ENCODE data around the gene CLCNKB.

CLCNKB gene

GRCh38 chr1:16014509-16015482 is 28.8 kb upstream of the CLCNKB start:
- Histone ChIP-seq H3K27ac (ENCODE audit: insufficient read depth, low read length, poor library complexity, severe bottlenecking) (no peak overlapping the region), H3K4me3 (ENCODE audit: insufficient read depth, low read depth, low read length, poor library complexity, severe bottlenecking) (no peak overlapping the region), H3K4me1 (ENCODE audit: control insufficient read depth, insufficient read depth, low read length, poor library complexity, severe bottlenecking) (peaks cover 6% of the 10 kb centered on the region), H3K9me3 (ENCODE audit: control insufficient read depth, low read length) (no peaks in the 10 kb centered on the region), H3K36me3 (ENCODE audit: control insufficient read depth, insufficient read depth, low read length) (no peaks in the 10 kb centered on the region), H3K27me3 (replicated peaks; ENCODE audit: control insufficient read depth, insufficient read depth, low read length, poor library complexity, severe bottlenecking) (peaks cover 7% of the 10 kb centered on the region)
- no peak for DNase-seq

GRCh38 chr1:16015491-16015890 is 28.1 kb upstream of the CLCNKB start:
- Histone ChIP-seq H3K27me3 (replicated peaks; ENCODE audit: control insufficient read depth, insufficient read depth, low read length, poor library complexity, severe bottlenecking) (peaks cover 7% of the 10 kb centered on the region), H3K36me3 (ENCODE audit: control insufficient read depth, insufficient read depth, low read length) (no peaks in the 10 kb centered on the region), H3K4me3 (ENCODE audit: insufficient read depth, low read depth, low read length, poor library complexity, severe bottlenecking) (no peak overlapping the region), H3K9me3 (ENCODE audit: control insufficient read depth, low read length) (no peaks in the 10 kb centered on the region), H3K4me1 (ENCODE audit: control insufficient read depth, insufficient read depth, low read length, poor library complexity, severe bottlenecking) (peaks cover 6% of the 10 kb centered on the region), H3K27ac (ENCODE audit: insufficient read depth, low read length, poor library complexity, severe bottlenecking) (no peak overlapping the region)
- DNase-seq, result no peak

- H3K4me3 ChIP-seq (ENCODE audit: insufficient read depth, low read depth, low read length, poor library complexity, severe bottlenecking), result no peak overlapping the region
- H3K4me1 ChIP-seq (ENCODE audit: control insufficient read depth, insufficient read depth, low read length, poor library complexity, severe bottlenecking), result peaks cover 6% of the 10 kb centered on the region
- H3K27ac ChIP-seq (ENCODE audit: insufficient read depth, low read length, poor library complexity, severe bottlenecking), result no peak overlapping the region
- H3K9me3 ChIP-seq (ENCODE audit: control insufficient read depth, low read length), result no peaks in the 10 kb centered on the region
- DNase-seq, result no peak
- H3K36me3 ChIP-seq (ENCODE audit: control insufficient read depth, insufficient read depth, low read length), result no peaks in the 10 kb centered on the region
- peaks cover 7% of the 10 kb centered on the region for H3K27me3 ChIP-seq (replicated peaks; ENCODE audit: control insufficient read depth, insufficient read depth, low read length, poor library complexity, severe bottlenecking)
Observed at GRCh38 chr1:16015960-16016901, 27.4 kb upstream of the CLCNKB start.

GRCh38 chr1:16017076-16017460 is 26.5 kb upstream of the CLCNKB start:
- DNase-seq, result no peak
- Histone ChIP-seq H3K27ac (ENCODE audit: insufficient read depth, low read length, poor library complexity, severe bottlenecking) (no peak overlapping the region), H3K36me3 (ENCODE audit: control insufficient read depth, insufficient read depth, low read length) (no peaks in the 10 kb centered on the region), H3K4me1 (ENCODE audit: control insufficient read depth, insufficient read depth, low read length, poor library complexity, severe bottlenecking) (peaks cover 6% of the 10 kb centered on the region), H3K4me3 (ENCODE audit: insufficient read depth, low read depth, low read length, poor library complexity, severe bottlenecking) (no peak overlapping the region), H3K27me3 (replicated peaks; ENCODE audit: control insufficient read depth, insufficient read depth, low read length, poor library complexity, severe bottlenecking) (peaks cover 7% of the 10 kb centered on the region), H3K9me3 (ENCODE audit: control insufficient read depth, low read length) (no peaks in the 10 kb centered on the region)

GRCh38 chr1:16017461-16018303 is 25.9 kb upstream of the CLCNKB start, which contains the start of gene HSPB7:
Gene HSPB7, minus strand, starts transcription at chr1:16018043. Its CDS starts 80 bp downstream, at chr1:16017963.
- H3K4me3 ChIP-seq (ENCODE audit: insufficient read depth, low read depth, low read length, poor library complexity, severe bottlenecking), result no peak within 1 kb of the TSS
- peaks cover 6% of the 10 kb centered on the region for H3K4me1 ChIP-seq (ENCODE audit: control insufficient read depth, insufficient read depth, low read length, poor library complexity, severe bottlenecking)
- H3K9me3 ChIP-seq (ENCODE audit: control insufficient read depth, low read length), result no peaks in the 10 kb centered on the region
- H3K27ac ChIP-seq (ENCODE audit: insufficient read depth, low read length, poor library complexity, severe bottlenecking), result no peak within 1 kb of the TSS
- H3K36me3 ChIP-seq (ENCODE audit: control insufficient read depth, insufficient read depth, low read length), result no peaks in the 10 kb centered on the region
- peaks cover 7% of the 10 kb centered on the region for H3K27me3 ChIP-seq (replicated peaks; ENCODE audit: control insufficient read depth, insufficient read depth, low read length, poor library complexity, severe bottlenecking)
- DNase-seq, result no peak

- no peak for DNase-seq
- peaks cover under 1% of the 10 kb centered on the region for H3K27me3 ChIP-seq (replicated peaks; ENCODE audit: control insufficient read depth, insufficient read depth, low read length, poor library complexity, severe bottlenecking)
- H3K4me1 ChIP-seq (ENCODE audit: control insufficient read depth, insufficient read depth, low read length, poor library complexity, severe bottlenecking), result no peaks in the 10 kb centered on the region
- H3K9me3 ChIP-seq (ENCODE audit: control insufficient read depth, low read length), result no peaks in the 10 kb centered on the region
- no peak overlapping the region for H3K27ac ChIP-seq (ENCODE audit: insufficient read depth, low read length, poor library complexity, severe bottlenecking)
- no peak overlapping the region for H3K4me3 ChIP-seq (ENCODE audit: insufficient read depth, low read depth, low read length, poor library complexity, severe bottlenecking)
- H3K36me3 ChIP-seq (ENCODE audit: control insufficient read depth, insufficient read depth, low read length), result no peaks in the 10 kb centered on the region
Observed at GRCh38 chr1:16018308-16018707, 25.3 kb upstream of the CLCNKB start.

- H3K9me3 ChIP-seq (ENCODE audit: control insufficient read depth, low read length), result no peaks in the 10 kb centered on the region
- no peak overlapping the region for H3K27ac ChIP-seq (ENCODE audit: insufficient read depth, low read length, poor library complexity, severe bottlenecking)
- H3K27me3 ChIP-seq (replicated peaks; ENCODE audit: control insufficient read depth, insufficient read depth, low read length, poor library complexity, severe bottlenecking), result no peaks in the 10 kb centered on the region
- no peak overlapping the region for H3K4me3 ChIP-seq (ENCODE audit: insufficient read depth, low read depth, low read length, poor library complexity, severe bottlenecking)
- H3K4me1 ChIP-seq (ENCODE audit: control insufficient read depth, insufficient read depth, low read length, poor library complexity, severe bottlenecking), result no peaks in the 10 kb centered on the region
- no peaks in the 10 kb centered on the region for H3K36me3 ChIP-seq (ENCODE audit: control insufficient read depth, insufficient read depth, low read length)
- DNase-seq, result no peak
Observed at GRCh38 chr1:16018749-16019643, 24.6 kb upstream of the CLCNKB start.

- DNase-seq, result no peak
- Histone ChIP-seq H3K4me3 (ENCODE audit: insufficient read depth, low read depth, low read length, poor library complexity, severe bottlenecking) (no peak overlapping the region), H3K27ac (ENCODE audit: insufficient read depth, low read length, poor library complexity, severe bottlenecking) (no peak overlapping the region), H3K36me3 (ENCODE audit: control insufficient read depth, insufficient read depth, low read length) (no peaks in the 10 kb centered on the region), H3K27me3 (replicated peaks; ENCODE audit: control insufficient read depth, insufficient read depth, low read length, poor library complexity, severe bottlenecking) (no peaks in the 10 kb centered on the region), H3K4me1 (ENCODE audit: control insufficient read depth, insufficient read depth, low read length, poor library complexity, severe bottlenecking) (no peaks in the 10 kb centered on the region), H3K9me3 (ENCODE audit: control insufficient read depth, low read length) (no peaks in the 10 kb centered on the region)
Observed at GRCh38 chr1:16019644-16020277, 23.8 kb upstream of the CLCNKB start.
